IMR-90 (cell line): Measurements from ENCODE around the gene GALR2. TPM values are rescaled to one million over a fixed set of nuclear protein-coding genes. Genes with fewer than 3 reads are reported as not detected.

Experiments used
- ATAC-seq: fragments of 200-7000 bp; cut with Tn5 transposase; 2 replicates; pipeline ENCODE4 v1.9.1; 2020; ENCODE audit warnings: low read depth, mild to moderate bottlenecking, moderate library complexity
- BruUV-seq: library from RNA; stranded (reverse); fragments of 400-500 nt; replicated peaks from 2 replicates; lab custom pipeline; 2021; lab: Mats Ljungman, UMichigan
- CTCF ChIA-PET: fragments of 300-600 bp; formaldehyde crosslinking; extraction: SDS; loops from one replicate; lab custom pipeline; 2021; ENCODE audit warnings: antibody characterized with exemption; lab: Yijun Ruan, JAX
- POLR2A ChIA-PET: fragments of 300-600 bp; sonication (Branson Sonifier 250); formaldehyde crosslinking; loops from one replicate; lab custom pipeline; 2022; ENCODE audit warnings: antibody characterized with exemption; ENCODE audit not compliant: unreplicated experiment; lab: Charles Lee
- DNase-seq: peaks from one replicate; pipeline ENCODE4 v3.0.0; 2013
- H2AFZ ChIP-seq: replicated peaks from 2 replicates; pipeline ENCODE3; 2013; ENCODE audit warnings: low read length, mild to moderate bottlenecking; ENCODE audit not compliant: poor library complexity
- H2AK5ac ChIP-seq: 2 replicates; pipeline ENCODE4 v1.6.1; 2013; ENCODE audit warnings: low read depth, low read length, inconsistent platforms
- H2AK9ac ChIP-seq: replicated peaks from 2 replicates; pipeline ENCODE3; 2013; ENCODE audit warnings: mild to moderate bottlenecking, low read depth, low read length, moderate library complexity; ENCODE audit not compliant: poor library complexity
- H2BK120ac ChIP-seq: 2 replicates; pipeline ENCODE4 v1.6.1; 2013; ENCODE audit warnings: low read depth, low read length, inconsistent platforms
- H2BK15ac ChIP-seq: 3 replicates; pipeline ENCODE4 v1.6.1; 2013; ENCODE audit warnings: low read depth, low read length, inconsistent platforms
- H2BK20ac ChIP-seq: 2 replicates; pipeline ENCODE4 v1.6.1; 2013; ENCODE audit warnings: low read depth, mild to moderate bottlenecking, inconsistent platforms, low read length, moderate library complexity
- H2BK5ac ChIP-seq: 2 replicates; pipeline ENCODE4 v1.6.1; 2013; ENCODE audit warnings: mild to moderate bottlenecking, low read depth, low read length, inconsistent platforms; ENCODE audit not compliant: poor library complexity, severe bottlenecking
- H3K14ac ChIP-seq: replicated peaks from 2 replicates; pipeline ENCODE4 v1.6.1; 2013; ENCODE audit warnings: low read depth, low read length, inconsistent platforms
- H3K18ac ChIP-seq: 2 replicates; pipeline ENCODE4 v1.6.1; 2013; ENCODE audit warnings: low read depth, low read length, control low read depth
- H3K23ac ChIP-seq: 2 replicates; pipeline ENCODE4 v1.6.1; 2013; ENCODE audit warnings: low read depth, low read length, inconsistent platforms
- H3K27ac ChIP-seq: 2 replicates; pipeline ENCODE4 v1.5.1; 2013; ENCODE audit warnings: mild to moderate bottlenecking, control low read depth, low read length; ENCODE audit not compliant: insufficient read depth
- H3K27me3 ChIP-seq: 2 replicates; pipeline ENCODE4 v1.6.1; 2013; ENCODE audit warnings: low read length; ENCODE audit not compliant: control insufficient read depth, insufficient read depth
- H3K36me3 ChIP-seq: 2 replicates; pipeline ENCODE4 v1.6.1; 2013; ENCODE audit warnings: low read length, mixed read lengths; ENCODE audit not compliant: control insufficient read depth, insufficient read depth
- H3K4ac ChIP-seq: 2 replicates; pipeline ENCODE4 v1.6.1; 2013; ENCODE audit warnings: low read depth, low read length, inconsistent platforms
- H3K4me1 ChIP-seq: 2 replicates; pipeline ENCODE4 v1.6.1; 2013; ENCODE audit warnings: low read length, mixed read lengths; ENCODE audit not compliant: control insufficient read depth, insufficient read depth
- H3K4me2 ChIP-seq: 2 replicates; pipeline ENCODE4 v1.6.1; 2013; ENCODE audit warnings: low read depth, mild to moderate bottlenecking, control low read depth, low read length, moderate library complexity
- H3K4me3 ChIP-seq: 2 replicates; pipeline ENCODE4 v1.5.1; 2013; ENCODE audit warnings: low read depth, mild to moderate bottlenecking, control low read depth, low read length, moderate library complexity; ENCODE audit not compliant: insufficient read depth
- H3K56ac ChIP-seq: 2 replicates; pipeline ENCODE4 v1.6.1; 2013; ENCODE audit warnings: low read length, inconsistent platforms; ENCODE audit not compliant: insufficient read depth; ENCODE audit errors: extremely low read depth
- H3K79me1 ChIP-seq, 2 experiments: 2 replicates each; pipeline ENCODE4 v1.6.1; 2013; ENCODE audit warnings: low read length in 2 of 2, inconsistent platforms in 1 of 2, low read depth in 1 of 2
- H3K9ac ChIP-seq: 2 replicates; pipeline ENCODE4 v1.6.1; 2013; ENCODE audit warnings: low read depth, low read length, control low read depth
- H3K9me1 ChIP-seq: 2 replicates; pipeline ENCODE4 v1.6.1; 2013; ENCODE audit warnings: low read length, inconsistent platforms; ENCODE audit not compliant: insufficient read depth
- H3K9me3 ChIP-seq: 2 replicates; pipeline ENCODE4 v1.6.1; 2013; ENCODE audit warnings: low read length; ENCODE audit not compliant: control insufficient read depth, insufficient read depth
- H4K20me1 ChIP-seq: 2 replicates; pipeline ENCODE4 v1.6.1; 2013; ENCODE audit warnings: low read length, inconsistent platforms; ENCODE audit not compliant: insufficient read depth
- H4K5ac ChIP-seq: 2 replicates; pipeline ENCODE4 v1.6.1; 2013; ENCODE audit warnings: mild to moderate bottlenecking, low read depth, low read length, control low read depth
- H4K8ac ChIP-seq, 2 experiments: 2 replicates each; pipeline ENCODE4 v1.6.1; 2013; ENCODE audit warnings: low read depth in 2 of 2, low read length in 2 of 2, control low read depth in 1 of 2, inconsistent platforms in 1 of 2
- H4K91ac ChIP-seq: 2 replicates; pipeline ENCODE4 v1.6.1; 2013; ENCODE audit warnings: low read depth, low read length, inconsistent platforms; ENCODE audit not compliant: insufficient read depth
- CEBPB ChIP-seq: IDR thresholded peaks from 2 replicates; pipeline ENCODE4 v1.6.1; 2012; ENCODE audit warnings: low read depth, low read length, improper control_type of control experiment
- FOS ChIP-seq: fragments of 150-350 bp; IDR thresholded peaks from 2 replicates; pipeline ENCODE4 v1.6.1; 2016; ENCODE audit warnings: low read depth, low read length
- MAFK ChIP-seq: IDR thresholded peaks from 2 replicates; pipeline ENCODE4 v1.6.1; 2012; ENCODE audit warnings: low read depth, low read length, improper control_type of control experiment
- MAZ ChIP-seq: IDR thresholded peaks from 2 replicates; pipeline ENCODE4 v1.6.1; 2012; ENCODE audit warnings: low read depth, mild to moderate bottlenecking, low read length, improper control_type of control experiment, moderate library complexity, borderline replicate concordance
- MXI1 ChIP-seq: IDR thresholded peaks from 2 replicates; pipeline ENCODE4 v1.6.1; 2012; ENCODE audit warnings: low read depth, mild to moderate bottlenecking, low read length, moderate library complexity, borderline replicate concordance
- POLR2A ChIP-seq: IDR thresholded peaks from 2 replicates; pipeline ENCODE4 v1.6.1; 2012; ENCODE audit warnings: mild to moderate bottlenecking, low read depth, low read length
- RFX5 ChIP-seq: IDR thresholded peaks from 2 replicates; pipeline ENCODE4 v1.8.0; 2012; ENCODE audit warnings: low read depth, mild to moderate bottlenecking, low read length, moderate library complexity
- SMC3 ChIP-seq: fragments of 150-350 bp; IDR thresholded peaks from 2 replicates; pipeline ENCODE4 v1.6.1; 2016; ENCODE audit warnings: low read depth, mild to moderate bottlenecking, antibody characterized with exemption, low read length, moderate library complexity
- WGBS, 2 experiments: methylation state at CpG; one replicate each; pipeline versions ENCODE4 v1.1.5 to v1.1.7; 2013; ENCODE audit warnings: missing lambda C conversion rate in 2 of 2; ENCODE audit not compliant: insufficient read length in 1 of 2; ENCODE audit errors: extremely low coverage in 2 of 2; 5-methylcytosine and 5-hydroxymethylcytosine counted together
- dilution Hi-C: fragments of 300-500 bp; cut with HindIII; formaldehyde crosslinking; loops from one replicate; pipeline ENCODE4 v1.14.3; 2018; ENCODE audit warnings: low sequenced_read_pairs; ENCODE audit not compliant: unreplicated experiment
- in situ Hi-C: fragments of 300-500 bp; cut with MboI; formaldehyde crosslinking; loops from 3 replicates; pipeline ENCODE4 v1.14.3; 2019; ENCODE audit warnings: low sequenced_read_pairs, inconsistent platforms, mixed read lengths
- intact Hi-C: fragments of 100-400 bp; cut with micrococcal nuclease; formaldehyde crosslinking; loops from 2 replicates; pipeline ENCODE4 v1.10.0; 2022
- polyA plus RNA-seq, 3 experiments: library from polyadenylated mRNA; depleted of rRNA; stranded (reverse); fragments of >200 nt; gene quantifications; 2 replicates each; pipeline ENCODE4 v1.2.3, GENCODE V29; 2012; ENCODE audit warnings: low replicate concordance in 1 of 3
- total RNA-seq: library from RNA; depleted of rRNA; stranded (reverse); fragments of >200 nt; gene quantifications from 2 replicates; pipeline ENCODE4 v1.2.3, GENCODE V29; 2012
- TF ChIP-seq, protein P1 (sequence below): fragments of 150-350 bp; IDR thresholded peaks from 2 replicates; pipeline ENCODE4 v1.6.1; 2016; ENCODE audit warnings: low read depth, mild to moderate bottlenecking, low read length, moderate library complexity, borderline replicate concordance
- TF ChIP-seq, protein P2 (sequence below): fragments of 150-350 bp; IDR thresholded peaks from 2 replicates; pipeline ENCODE4 v1.6.1; 2017; ENCODE audit warnings: mild to moderate bottlenecking, antibody characterized with exemption, low read length, low read depth

The GALR2 gene
- total and polyA plus RNA-seq, 2 of the 4 experiments (the other 2 are of a cell fraction), result 0.07 TPM; not detected in 1

DNA sequence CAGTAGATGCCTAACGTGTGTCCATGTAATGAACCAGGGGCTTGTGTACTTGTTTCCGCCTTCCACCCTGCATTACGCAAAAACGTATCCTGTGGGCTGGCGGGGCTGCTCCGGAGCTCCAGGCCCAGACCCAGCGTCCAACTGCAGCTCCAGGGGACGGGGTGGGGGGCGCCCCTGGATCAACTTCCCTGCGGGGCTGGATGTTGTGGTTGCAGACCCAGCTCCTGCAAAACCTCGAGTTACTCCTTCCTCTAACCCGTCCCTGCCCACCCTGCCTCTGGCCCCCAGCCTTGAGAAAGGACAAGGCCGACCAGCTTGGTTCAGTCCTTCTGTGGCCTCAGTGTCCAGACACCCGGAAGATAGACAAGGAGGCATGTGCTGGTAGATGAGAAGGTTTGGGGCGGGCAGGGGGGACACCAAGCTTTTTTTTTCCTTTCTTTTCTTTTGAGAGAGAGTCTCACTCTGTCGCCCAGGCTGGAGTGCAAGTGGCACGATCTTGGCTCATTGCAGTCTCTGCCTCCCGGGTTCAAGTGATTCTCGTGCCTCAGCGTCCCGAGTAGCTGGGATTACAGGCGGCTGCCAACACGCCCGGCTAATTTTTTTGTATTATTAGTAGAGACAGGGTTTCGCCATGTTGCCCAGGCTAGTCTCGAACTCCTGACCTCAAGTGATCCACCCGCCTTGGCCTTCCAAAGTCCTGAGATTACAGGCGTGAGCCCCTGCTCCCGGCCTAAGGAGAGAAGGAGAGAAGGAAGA, 29.7 kb downstream of the GALR2 start:
- Histone ChIP-seq H3K9ac (no peak overlapping the region), H3K4ac (peak overlapping the region; percentile 98), H2BK20ac (0 out of 2 replicates have a peak overlapping the region, but pooled peaks have one; percentile 17), H4K91ac (peak overlapping the region; percentile 97), H2BK120ac (peak overlapping the region; percentile 69; the same call in 1 of the 2 replicates), H3K56ac (no peak overlapping the region), H3K9me1 (peaks cover 10% of the 10 kb centered on the region), H3K4me2 (peak overlapping the region; percentile 95), H4K8ac (peak overlapping the region; percentile 98 to 100), H3K4me1 (peaks cover 8% of the 10 kb centered on the region; the same call in 1 of the 2 replicates), H2AK5ac (peak overlapping the region; percentile 90), H2AFZ (peak overlapping the region; percentile 98), H4K5ac (peak overlapping the region; percentile 99), H2BK5ac (peak overlapping the region; percentile 86), H3K18ac (peak overlapping the region; percentile 89), H3K27me3 (no peaks in the 10 kb centered on the region), H4K20me1 (peaks cover 5% of the 10 kb centered on the region; the same call in 1 of the 2 replicates), H3K14ac (peak overlapping the region; percentile 100), H2AK9ac (peak overlapping the region; percentile 96), H3K9me3 (no peaks in the 10 kb centered on the region), H2BK15ac (peak overlapping the region; percentile 43; the same call in 1 of the 3 replicates), H3K79me1 (peaks cover 16 to 34% of the 10 kb centered on the region in 2 experiments), H3K27ac (peak overlapping the region; percentile 84), H3K36me3 (peaks cover 11% of the 10 kb centered on the region), H3K4me3 (peak overlapping the region; percentile 78; the same call in 1 of the 2 replicates), H3K23ac (peak overlapping the region; percentile 100)
- ATAC-seq (no peak), DNase-seq (no peak)
- intact Hi-C loops, result no loop called here
- ChIA-PET CTCF (interaction anchor here (0.6 to 1.0 kb wide), 2 partner anchors 17 to 175 kb away, joined by 3 read pairs; no protein-coding TSS in a partner anchor), POLR2A (interaction anchor here (0.6 kb wide), 1 partner anchor 9 kb away, joined by 4 read pairs; no protein-coding TSS in a partner anchor)
- no TSS peak for BruUV-seq
- 96% methylated on average over 5 of the region's 29 CpGs; no CpG with 5 or more reads in 1 of the 2 experiments for WGBS, 2 experiments
- TF ChIP-seq, protein P1, sequence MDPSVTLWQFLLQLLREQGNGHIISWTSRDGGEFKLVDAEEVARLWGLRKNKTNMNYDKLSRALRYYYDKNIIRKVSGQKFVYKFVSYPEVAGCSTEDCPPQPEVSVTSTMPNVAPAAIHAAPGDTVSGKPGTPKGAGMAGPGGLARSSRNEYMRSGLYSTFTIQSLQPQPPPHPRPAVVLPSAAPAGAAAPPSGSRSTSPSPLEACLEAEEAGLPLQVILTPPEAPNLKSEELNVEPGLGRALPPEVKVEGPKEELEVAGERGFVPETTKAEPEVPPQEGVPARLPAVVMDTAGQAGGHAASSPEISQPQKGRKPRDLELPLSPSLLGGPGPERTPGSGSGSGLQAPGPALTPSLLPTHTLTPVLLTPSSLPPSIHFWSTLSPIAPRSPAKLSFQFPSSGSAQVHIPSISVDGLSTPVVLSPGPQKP, result no peak
- TF ChIP-seq SMC3 (no peak), RFX5 (no peak), FOS (no peak), CEBPB (no peak), MXI1 (no peak), POLR2A (no peak), MAFK (no peak), MAZ (no peak)
- TF ChIP-seq, protein P2, sequence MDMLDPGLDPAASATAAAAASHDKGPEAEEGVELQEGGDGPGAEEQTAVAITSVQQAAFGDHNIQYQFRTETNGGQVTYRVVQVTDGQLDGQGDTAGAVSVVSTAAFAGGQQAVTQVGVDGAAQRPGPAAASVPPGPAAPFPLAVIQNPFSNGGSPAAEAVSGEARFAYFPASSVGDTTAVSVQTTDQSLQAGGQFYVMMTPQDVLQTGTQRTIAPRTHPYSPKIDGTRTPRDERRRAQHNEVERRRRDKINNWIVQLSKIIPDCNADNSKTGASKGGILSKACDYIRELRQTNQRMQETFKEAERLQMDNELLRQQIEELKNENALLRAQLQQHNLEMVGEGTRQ, result no peak
- in situ Hi-C loops, result no loop called here
- dilution Hi-C loops, result no loop called here
